ENCODE measurements around the gene BARHL1. TPM values are rescaled to one million over a fixed set of nuclear protein-coding genes. Genes with fewer than 3 reads are reported as not detected.

Gene BARHL1
- not detected in 2 replicates for total RNA-seq

GRCh38 chr9:132582276-132582785 lies at the start of gene BARHL1:
BARHL1 (plus strand) TSS chr9:132582606; CDS start chr9:132582798, 192 bp downstream.
- Mint-ChIP-seq H3K27ac (no peak within 1 kb of the TSS), H3K27me3 (ENCODE audit: low read depth) (peaks cover 72% of the 10 kb centered on the region), H3K4me3 (ENCODE audit: low read depth) (peak within 1 kb of the TSS; percentile 70), H3K36me3 (ENCODE audit: low read depth) (no peaks in the 10 kb centered on the region), H3K4me1 (ENCODE audit: low read depth) (peaks cover 8% of the 10 kb centered on the region), H3K9me3 (no peaks in the 10 kb centered on the region)
- intact Hi-C loops (cut with micrococcal nuclease): no loop called here
- DNase-seq (ENCODE audit: low spot score): no peak

- intact Hi-C loops (cut with micrococcal nuclease): no loop called here
- no peak for DNase-seq (ENCODE audit: low spot score)
Observed at GRCh38 chr9:132534832-132535231, 47.6 kb upstream of the BARHL1 start.

GRCh38 chr9:132536124-132536523 lies 46.3 kb upstream of the BARHL1 start:
- no peak for DNase-seq (ENCODE audit: low spot score)

More at GRCh38 chr9:132534832-132535231, 47.6 kb upstream of the BARHL1 start:
- H3K36me3 Mint-ChIP-seq (ENCODE audit: low read depth): no peaks in the 10 kb centered on the region
- H3K27ac Mint-ChIP-seq: no peak overlapping the region
- no peaks in the 10 kb centered on the region for H3K4me1 Mint-ChIP-seq (ENCODE audit: low read depth)
- peaks cover 5% of the 10 kb centered on the region for H3K27me3 Mint-ChIP-seq (ENCODE audit: low read depth)
- peaks cover 7% of the 10 kb centered on the region for H3K9me3 Mint-ChIP-seq
- H3K4me3 Mint-ChIP-seq (ENCODE audit: low read depth): no peak overlapping the region

GRCh38 chr9:132537352-132537751 lies 45.1 kb upstream of the BARHL1 start:
- no peak for DNase-seq (ENCODE audit: low spot score)
- intact Hi-C loops (cut with micrococcal nuclease): no loop called here
- Mint-ChIP-seq H3K4me3 (ENCODE audit: low read depth) (no peak overlapping the region), H3K27me3 (ENCODE audit: low read depth) (no peaks in the 10 kb centered on the region), H3K27ac (no peak overlapping the region), H3K36me3 (ENCODE audit: low read depth) (no peaks in the 10 kb centered on the region), H3K4me1 (ENCODE audit: low read depth) (no peaks in the 10 kb centered on the region), H3K9me3 (peaks cover 7% of the 10 kb centered on the region)

More at GRCh38 chr9:132536124-132536523, 46.3 kb upstream of the BARHL1 start:
- intact Hi-C loops (cut with micrococcal nuclease): no loop called here
- no peaks in the 10 kb centered on the region for H3K36me3 Mint-ChIP-seq (ENCODE audit: low read depth)
- no peak overlapping the region for H3K4me3 Mint-ChIP-seq (ENCODE audit: low read depth)
- H3K27ac Mint-ChIP-seq: no peak overlapping the region
- H3K4me1 Mint-ChIP-seq (ENCODE audit: low read depth): no peaks in the 10 kb centered on the region
- H3K27me3 Mint-ChIP-seq (ENCODE audit: low read depth): peaks cover 3% of the 10 kb centered on the region
- H3K9me3 Mint-ChIP-seq: peaks cover 7% of the 10 kb centered on the region

GRCh38 chr9:132538071-132538470 lies 44.3 kb upstream of the BARHL1 start:
- no peaks in the 10 kb centered on the region for H3K4me1 Mint-ChIP-seq (ENCODE audit: low read depth)
- H3K9me3 Mint-ChIP-seq: peaks cover 7% of the 10 kb centered on the region
- no peak overlapping the region for H3K4me3 Mint-ChIP-seq (ENCODE audit: low read depth)
- H3K27me3 Mint-ChIP-seq (ENCODE audit: low read depth): no peaks in the 10 kb centered on the region
- no peaks in the 10 kb centered on the region for H3K36me3 Mint-ChIP-seq (ENCODE audit: low read depth)
- no peak for DNase-seq (ENCODE audit: low spot score)
- intact Hi-C loops (cut with micrococcal nuclease): no loop called here
- H3K27ac Mint-ChIP-seq: no peak overlapping the region

- H3K36me3 Mint-ChIP-seq (ENCODE audit: low read depth): no peaks in the 10 kb centered on the region
- peaks cover 7% of the 10 kb centered on the region for H3K9me3 Mint-ChIP-seq
- no peak overlapping the region for H3K27ac Mint-ChIP-seq
- H3K4me3 Mint-ChIP-seq (ENCODE audit: low read depth): no peak overlapping the region
- DNase-seq (ENCODE audit: low spot score): no peak
- intact Hi-C loops (cut with micrococcal nuclease): no loop called here
- peaks cover 3% of the 10 kb centered on the region for H3K27me3 Mint-ChIP-seq (ENCODE audit: low read depth)
- H3K4me1 Mint-ChIP-seq (ENCODE audit: low read depth): no peaks in the 10 kb centered on the region
Observed at GRCh38 chr9:132539096-132539495, 43.3 kb upstream of the BARHL1 start.

GRCh38 chr9:132541051-132541450 lies 41.4 kb upstream of the BARHL1 start:
- DNase-seq (ENCODE audit: low spot score): no peak
- H3K27ac Mint-ChIP-seq: no peak overlapping the region
- intact Hi-C loops (cut with micrococcal nuclease): no loop called here

GRCh38 chr9:132541870-132542830 lies 40.3 kb upstream of the BARHL1 start:
- no peaks in the 10 kb centered on the region for H3K9me3 Mint-ChIP-seq
- no peak overlapping the region for H3K4me3 Mint-ChIP-seq (ENCODE audit: low read depth)
- no peaks in the 10 kb centered on the region for H3K36me3 Mint-ChIP-seq (ENCODE audit: low read depth)
- intact Hi-C loops (cut with micrococcal nuclease): no loop called here
- DNase-seq (ENCODE audit: low spot score): no peak
- peaks cover 6% of the 10 kb centered on the region for H3K27me3 Mint-ChIP-seq (ENCODE audit: low read depth)
- H3K4me1 Mint-ChIP-seq (ENCODE audit: low read depth): no peaks in the 10 kb centered on the region
- H3K27ac Mint-ChIP-seq: no peak overlapping the region

More at GRCh38 chr9:132541051-132541450, 41.4 kb upstream of the BARHL1 start:
- no peak overlapping the region for H3K4me3 Mint-ChIP-seq (ENCODE audit: low read depth)
- no peaks in the 10 kb centered on the region for H3K9me3 Mint-ChIP-seq
- no peaks in the 10 kb centered on the region for H3K36me3 Mint-ChIP-seq (ENCODE audit: low read depth)
- no peaks in the 10 kb centered on the region for H3K4me1 Mint-ChIP-seq (ENCODE audit: low read depth)
- H3K27me3 Mint-ChIP-seq (ENCODE audit: low read depth): peaks cover 6% of the 10 kb centered on the region

- Mint-ChIP-seq H3K27ac (no peak overlapping the region), H3K9me3 (no peaks in the 10 kb centered on the region), H3K27me3 (ENCODE audit: low read depth) (peaks cover 8% of the 10 kb centered on the region), H3K4me3 (ENCODE audit: low read depth) (no peak overlapping the region), H3K4me1 (ENCODE audit: low read depth) (no peaks in the 10 kb centered on the region), H3K36me3 (ENCODE audit: low read depth) (no peaks in the 10 kb centered on the region)
- intact Hi-C loops (cut with micrococcal nuclease): no loop called here
- DNase-seq (ENCODE audit: low spot score): no peak
Observed at GRCh38 chr9:132543251-132543650, 39.2 kb upstream of the BARHL1 start.

- Mint-ChIP-seq H3K27ac (no peak overlapping the region), H3K4me1 (ENCODE audit: low read depth) (no peaks in the 10 kb centered on the region), H3K36me3 (ENCODE audit: low read depth) (no peaks in the 10 kb centered on the region), H3K4me3 (ENCODE audit: low read depth) (no peak overlapping the region), H3K9me3 (no peaks in the 10 kb centered on the region), H3K27me3 (ENCODE audit: low read depth) (peaks cover 8% of the 10 kb centered on the region)
- no peak for DNase-seq (ENCODE audit: low spot score)
- intact Hi-C loops (cut with micrococcal nuclease): no loop called here
Observed at GRCh38 chr9:132543960-132544359, 38.4 kb upstream of the BARHL1 start.

GRCh38 chr9:132545578-132545977 lies 36.8 kb upstream of the BARHL1 start:
- peaks cover 10% of the 10 kb centered on the region for H3K27me3 Mint-ChIP-seq (ENCODE audit: low read depth)
- H3K4me3 Mint-ChIP-seq (ENCODE audit: low read depth): no peak overlapping the region
- intact Hi-C loops (cut with micrococcal nuclease): no loop called here

GRCh38 chr9:132546148-132547051 lies 36.0 kb upstream of the BARHL1 start:
- no peaks in the 10 kb centered on the region for H3K36me3 Mint-ChIP-seq (ENCODE audit: low read depth)
- intact Hi-C loops (cut with micrococcal nuclease): no loop called here
- H3K9me3 Mint-ChIP-seq: no peaks in the 10 kb centered on the region
- DNase-seq (ENCODE audit: low spot score): no peak
- no peaks in the 10 kb centered on the region for H3K4me1 Mint-ChIP-seq (ENCODE audit: low read depth)
- H3K27ac Mint-ChIP-seq: no peak overlapping the region
- H3K27me3 Mint-ChIP-seq (ENCODE audit: low read depth): peaks cover 10% of the 10 kb centered on the region
- no peak overlapping the region for H3K4me3 Mint-ChIP-seq (ENCODE audit: low read depth)

More at GRCh38 chr9:132545578-132545977, 36.8 kb upstream of the BARHL1 start:
- H3K4me1 Mint-ChIP-seq (ENCODE audit: low read depth): no peaks in the 10 kb centered on the region
- DNase-seq (ENCODE audit: low spot score): no peak
- no peaks in the 10 kb centered on the region for H3K36me3 Mint-ChIP-seq (ENCODE audit: low read depth)
- H3K9me3 Mint-ChIP-seq: no peaks in the 10 kb centered on the region
- no peak overlapping the region for H3K27ac Mint-ChIP-seq

Data from activated T-helper 2 cell treated with anti-CD3 and anti-CD28 coated beads, Interferon-gamma antibody, Interleukin-2, Interleukin-4, amounts not matched to agents 10 μg/mL and 5 μg/mL and 100 μg/mL, durations not matched to agents 14 hours and 24 hours and 36 hours (primary cell).